GM10266 (cell line): Measurements from ENCODE around the gene ADGRG3.

Experiments used
- DNase-seq: peaks from one replicate; pipeline ENCODE4 v3.0.0; 2012; ENCODE audit errors: extremely low spot score
- CTCF ChIP-seq: IDR thresholded peaks from 2 replicates; pipeline ENCODE4 v1.5.1; 2012; ENCODE audit warnings: mild to moderate bottlenecking, low read depth; ENCODE audit not compliant: control insufficient read depth, insufficient read depth; ENCODE audit errors: missing control alignments

ADGRG3 gene

GRCh38 chr16:57668263-57668571 lies at the start of gene ADGRG3:
Gene ADGRG3 (plus strand): TSS chr16:57668306. CDS start chr16:57668348, 42 bp downstream.
- no peak for DNase-seq
- TF ChIP-seq CTCF: no peak

- TF ChIP-seq CTCF: no peak
- DNase-seq: no peak
Observed at GRCh38 chr16:57619133-57619605, 48.9 kb upstream of the ADGRG3 start.

- no peak for TF ChIP-seq CTCF
- no peak for DNase-seq
Observed at GRCh38 chr16:57619606-57620334, 48.3 kb upstream of the ADGRG3 start.

GRCh38 chr16:57620335-57621231 lies 47.5 kb upstream of the ADGRG3 start:
- DNase-seq: no peak
- TF ChIP-seq CTCF: no peak

GRCh38 chr16:57621521-57622271 lies 46.4 kb upstream of the ADGRG3 start:
- TF ChIP-seq CTCF: no peak
- no peak for DNase-seq

- DNase-seq: no peak
- TF ChIP-seq CTCF: no peak
Observed at GRCh38 chr16:57622361-57623250, 45.5 kb upstream of the ADGRG3 start.
